ENCODE measurements around the gene MYADML2. TPM values are rescaled to one million over a fixed set of nuclear protein-coding genes. Genes with fewer than 3 reads are reported as not detected.
A peak's percentile ranks its signal among the peaks of the same experiment; 100 is the strongest.
"Not testable (repeated sequence)": the region's sequence is repeated elsewhere in the genome, so short reads cannot be mapped to it uniquely, and the experiment has no call there.

MYADML2 gene
- total RNA-seq, 1 donor from 2014 or later: not detected

GRCh38 chr17:81960130-81960958, 13.3 kb upstream of the MYADML2 start:
- H3K4me3 Mint-ChIP-seq (ENCODE audit: low read depth): no peak overlapping the region
- H3K27ac Mint-ChIP-seq: no peak overlapping the region
- intact Hi-C loops (cut with micrococcal nuclease): no loop called here

GRCh38 chr17:81959362-81960129, 12.5 kb upstream of the MYADML2 start:
- Mint-ChIP-seq H3K27me3 (ENCODE audit: low read depth) (peaks cover 38% of the 10 kb centered on the region), H3K4me1 (ENCODE audit: low read depth) (no peaks in the 10 kb centered on the region), H3K4me3 (ENCODE audit: low read depth) (no peak overlapping the region), H3K36me3 (ENCODE audit: low read depth) (no peaks in the 10 kb centered on the region), H3K27ac (no peak overlapping the region), H3K9me3 (no peaks in the 10 kb centered on the region)
- intact Hi-C loops (cut with micrococcal nuclease): no loop called here
- DNase-seq (ENCODE audit: low spot score): peak; percentile 71

More at GRCh38 chr17:81960130-81960958, 13.3 kb upstream of the MYADML2 start:
- DNase-seq (ENCODE audit: low spot score): no peak
- Mint-ChIP-seq H3K36me3 (ENCODE audit: low read depth) (no peaks in the 10 kb centered on the region), H3K4me1 (ENCODE audit: low read depth) (no peaks in the 10 kb centered on the region), H3K27me3 (ENCODE audit: low read depth) (peaks cover 42% of the 10 kb centered on the region), H3K9me3 (no peaks in the 10 kb centered on the region)

- no peaks in the 10 kb centered on the region for H3K4me1 Mint-ChIP-seq (ENCODE audit: low read depth)
Observed at GRCh38 chr17:81958633-81959342, 11.8 kb upstream of the MYADML2 start.

DNA sequence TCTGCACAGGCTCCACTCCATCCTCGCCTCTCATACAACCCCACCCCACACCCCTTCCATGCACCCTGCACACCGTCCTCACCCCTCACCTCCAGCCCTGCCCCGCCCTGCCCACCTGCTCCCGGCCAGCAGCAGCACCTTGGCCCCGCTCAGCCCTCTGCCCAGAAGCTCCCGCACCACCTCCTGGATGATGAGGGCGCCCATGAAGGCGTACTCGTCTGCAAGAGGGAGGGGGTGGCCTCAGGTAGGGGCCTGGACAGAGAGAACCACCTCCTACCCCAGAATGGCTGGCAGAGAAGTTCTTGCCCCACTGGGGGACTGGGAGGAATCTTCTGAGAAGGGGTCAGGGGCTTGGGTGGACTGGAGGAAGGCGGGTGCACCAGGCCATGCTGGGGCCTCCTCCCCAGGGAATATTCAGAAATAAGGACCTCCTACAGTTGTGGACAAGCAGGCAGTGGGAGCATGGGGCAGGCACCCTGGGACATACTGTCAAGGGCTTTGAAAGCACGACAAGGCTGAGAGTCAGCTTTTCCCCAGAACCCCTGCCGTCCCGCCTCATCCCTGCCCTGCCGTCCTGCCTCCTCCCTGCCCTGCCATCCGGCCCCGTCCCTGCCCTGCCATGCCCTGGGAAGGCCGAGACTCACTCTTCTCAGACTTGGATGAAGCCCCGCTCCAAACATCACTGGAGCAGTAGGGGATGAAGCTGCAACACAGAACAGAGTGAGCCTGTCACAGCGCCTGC, 10.8 kb upstream of the MYADML2 start:
- H3K27ac Mint-ChIP-seq: no peak overlapping the region
- intact Hi-C loops (cut with micrococcal nuclease): loop anchor here (1.0 kb wide), 1 partner anchor 62 kb away; no protein-coding TSS in a partner anchor
- peaks cover 22% of the 10 kb centered on the region for H3K27me3 Mint-ChIP-seq (ENCODE audit: low read depth)
- DNase-seq (ENCODE audit: low spot score): no peak
- H3K9me3 Mint-ChIP-seq: no peaks in the 10 kb centered on the region
- no peaks in the 10 kb centered on the region for H3K4me1 Mint-ChIP-seq (ENCODE audit: low read depth)
- H3K36me3 Mint-ChIP-seq (ENCODE audit: low read depth): no peaks in the 10 kb centered on the region
- H3K4me3 Mint-ChIP-seq (ENCODE audit: low read depth): no peak overlapping the region

More at GRCh38 chr17:81958633-81959342, 11.8 kb upstream of the MYADML2 start:
- H3K9me3 Mint-ChIP-seq: no peaks in the 10 kb centered on the region
- H3K27me3 Mint-ChIP-seq (ENCODE audit: low read depth): peaks cover 30% of the 10 kb centered on the region
- H3K27ac Mint-ChIP-seq: no peak overlapping the region
- no peaks in the 10 kb centered on the region for H3K36me3 Mint-ChIP-seq (ENCODE audit: low read depth)
- peak overlapping the region; percentile 43 for H3K4me3 Mint-ChIP-seq (ENCODE audit: low read depth)
- DNase-seq (ENCODE audit: low spot score): no peak
- intact Hi-C loops (cut with micrococcal nuclease): loop anchor here (1.0 kb wide), 1 partner anchor 62 kb away; no protein-coding TSS in a partner anchor

DNA sequence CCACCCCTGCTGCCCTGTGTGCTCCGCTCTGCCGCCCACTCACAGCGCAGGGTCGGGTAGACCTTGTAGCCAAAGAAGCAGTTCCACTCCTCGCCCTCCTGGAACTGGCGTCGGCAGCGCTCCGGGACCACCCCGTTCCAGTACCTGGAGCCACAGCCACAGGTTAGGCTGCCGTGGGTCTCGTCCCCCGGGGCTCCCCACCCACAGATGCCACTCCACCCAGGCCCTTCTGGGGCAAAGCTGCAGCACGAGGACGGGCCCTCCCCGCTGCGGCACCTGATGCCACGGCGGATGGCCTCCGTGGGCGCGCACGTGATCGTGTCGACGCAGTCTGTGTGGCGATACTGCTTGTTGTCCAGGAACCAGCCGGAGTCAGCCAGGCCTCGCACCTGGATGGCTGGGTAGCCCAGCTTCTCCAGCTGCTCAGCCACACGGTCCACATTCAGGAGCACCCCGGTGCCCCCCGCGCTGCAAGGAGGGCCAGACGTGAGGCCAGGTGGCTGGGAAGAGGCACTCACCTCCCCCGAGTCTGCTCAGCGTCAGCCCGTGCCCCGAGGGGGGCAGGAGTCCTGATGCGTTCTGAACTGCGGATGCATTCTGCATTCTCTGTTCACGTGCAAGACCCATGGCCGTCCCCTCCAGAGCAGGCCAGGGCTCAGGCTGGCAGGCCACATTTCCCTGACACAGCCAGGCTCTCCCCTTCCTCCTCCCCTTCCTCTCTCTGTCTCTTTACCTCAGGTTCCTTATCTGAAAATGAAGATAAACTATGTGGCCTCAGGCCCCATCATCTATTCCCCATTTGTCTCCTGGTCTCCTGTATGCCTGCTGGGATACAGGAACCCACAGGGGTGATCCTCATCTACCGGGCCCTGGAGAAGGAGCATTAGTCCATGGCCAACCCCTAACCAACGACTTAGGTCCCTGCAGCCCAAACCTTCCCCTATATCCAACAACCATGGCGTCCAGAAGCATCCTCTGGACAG, 9.9 kb upstream of the MYADML2 start:
- H3K27me3 Mint-ChIP-seq (ENCODE audit: low read depth): peaks cover 16% of the 10 kb centered on the region
- no peak overlapping the region for H3K4me3 Mint-ChIP-seq (ENCODE audit: low read depth)

GRCh38 chr17:81955756-81956544, 8.9 kb upstream of the MYADML2 start:
- intact Hi-C loops (cut with micrococcal nuclease): no loop called here
- no peak overlapping the region for H3K4me3 Mint-ChIP-seq (ENCODE audit: low read depth)
- no peaks in the 10 kb centered on the region for H3K4me1 Mint-ChIP-seq (ENCODE audit: low read depth)
- peaks cover 19% of the 10 kb centered on the region for H3K27me3 Mint-ChIP-seq (ENCODE audit: low read depth)
- no peaks in the 10 kb centered on the region for H3K9me3 Mint-ChIP-seq
- no peak for DNase-seq (ENCODE audit: low spot score)
- no peak overlapping the region for H3K27ac Mint-ChIP-seq
- no peaks in the 10 kb centered on the region for H3K36me3 Mint-ChIP-seq (ENCODE audit: low read depth)

More for the DNA sequence above, 9.9 kb upstream of the MYADML2 start:
- Mint-ChIP-seq H3K9me3 (no peaks in the 10 kb centered on the region), H3K36me3 (ENCODE audit: low read depth) (no peaks in the 10 kb centered on the region), H3K27ac (no peak overlapping the region), H3K4me1 (ENCODE audit: low read depth) (no peaks in the 10 kb centered on the region)
- no peak for DNase-seq (ENCODE audit: low spot score)
- intact Hi-C loops (cut with micrococcal nuclease): no loop called here

- no peak for DNase-seq (ENCODE audit: low spot score)
- Mint-ChIP-seq H3K4me1 (ENCODE audit: low read depth) (no peaks in the 10 kb centered on the region), H3K27me3 (ENCODE audit: low read depth) (peaks cover 23% of the 10 kb centered on the region), H3K4me3 (ENCODE audit: low read depth) (no peak overlapping the region), H3K9me3 (no peaks in the 10 kb centered on the region), H3K27ac (no peak overlapping the region), H3K36me3 (ENCODE audit: low read depth) (no peaks in the 10 kb centered on the region)
- intact Hi-C loops (cut with micrococcal nuclease): no loop called here
Observed at GRCh38 chr17:81955058-81955681, 8.1 kb upstream of the MYADML2 start.

- no peak for DNase-seq (ENCODE audit: low spot score)
- Mint-ChIP-seq H3K27ac (no peak overlapping the region), H3K4me1 (ENCODE audit: low read depth) (no peaks in the 10 kb centered on the region), H3K4me3 (ENCODE audit: low read depth) (no peak overlapping the region), H3K27me3 (ENCODE audit: low read depth) (peaks cover 23% of the 10 kb centered on the region), H3K9me3 (no peaks in the 10 kb centered on the region), H3K36me3 (ENCODE audit: low read depth) (no peaks in the 10 kb centered on the region)
- intact Hi-C loops (cut with micrococcal nuclease): no loop called here
Observed at GRCh38 chr17:81954131-81955057, 7.4 kb upstream of the MYADML2 start.

- H3K27ac Mint-ChIP-seq; H3K4me1 Mint-ChIP-seq (ENCODE audit: low read depth); DNase-seq (ENCODE audit: low spot score); H3K9me3 Mint-ChIP-seq; H3K4me3 Mint-ChIP-seq (ENCODE audit: low read depth); intact Hi-C loops (cut with micrococcal nuclease); H3K36me3 Mint-ChIP-seq (ENCODE audit: low read depth): not testable (repeated sequence)
- peaks cover 16% of the 10 kb centered on the region for H3K27me3 Mint-ChIP-seq (ENCODE audit: low read depth)
Observed at GRCh38 chr17:81953443-81953842, 6.4 kb upstream of the MYADML2 start.

- Mint-ChIP-seq H3K36me3 (ENCODE audit: low read depth) (no peaks in the 10 kb centered on the region), H3K4me3 (ENCODE audit: low read depth) (no peak overlapping the region), H3K27ac (no peak overlapping the region), H3K4me1 (ENCODE audit: low read depth) (no peaks in the 10 kb centered on the region), H3K9me3 (no peaks in the 10 kb centered on the region), H3K27me3 (ENCODE audit: low read depth) (peaks cover 13% of the 10 kb centered on the region)
- intact Hi-C loops (cut with micrococcal nuclease): no loop called here
- no peak for DNase-seq (ENCODE audit: low spot score)
Observed at GRCh38 chr17:81952792-81953228, 5.8 kb upstream of the MYADML2 start.

All from activated T-helper 2 cell treated with anti-CD3 and anti-CD28 coated beads, Interferon-gamma antibody, Interleukin-2, Interleukin-4, amounts not matched to agents 10 μg/mL and 5 μg/mL and 100 μg/mL, durations not matched to agents 14 hours and 24 hours and 36 hours (primary cell).